ENCODE data around the gene PTPRCAP. TPM values are rescaled to one million over a fixed set of nuclear protein-coding genes. Genes with fewer than 3 reads are reported as not detected.

Gene PTPRCAP
- total and polyA plus RNA-seq, 12 donors: 0.57 to 13.4 (median 3.9) TPM

- peak in 1 of 7 donors; percentile 72 for DNase-seq
- Histone ChIP-seq H3K36me3 (replicated peaks in 1 of 2) (peaks cover 0 to 29% of the 10 kb centered on the region in 2 donors), H3K27ac (peak overlapping the region in 2 of 5 donors; percentile 14 to 46), H3K9me3 (replicated peaks in 1 of 3) (no peaks in the 10 kb centered on the region), H3K4me1 (replicated peaks in 1 of 2) (peaks cover 27 to 49% of the 10 kb centered on the region in 2 donors), H3K4me3 (no peak overlapping the region), H3K27me3 (no peaks in the 10 kb centered on the region)
- peak in 1 of 2 donors; percentile 29 for TF ChIP-seq POLR2A (IDR thresholded peaks at IDR 0.05)
- TF ChIP-seq, protein P1, sequence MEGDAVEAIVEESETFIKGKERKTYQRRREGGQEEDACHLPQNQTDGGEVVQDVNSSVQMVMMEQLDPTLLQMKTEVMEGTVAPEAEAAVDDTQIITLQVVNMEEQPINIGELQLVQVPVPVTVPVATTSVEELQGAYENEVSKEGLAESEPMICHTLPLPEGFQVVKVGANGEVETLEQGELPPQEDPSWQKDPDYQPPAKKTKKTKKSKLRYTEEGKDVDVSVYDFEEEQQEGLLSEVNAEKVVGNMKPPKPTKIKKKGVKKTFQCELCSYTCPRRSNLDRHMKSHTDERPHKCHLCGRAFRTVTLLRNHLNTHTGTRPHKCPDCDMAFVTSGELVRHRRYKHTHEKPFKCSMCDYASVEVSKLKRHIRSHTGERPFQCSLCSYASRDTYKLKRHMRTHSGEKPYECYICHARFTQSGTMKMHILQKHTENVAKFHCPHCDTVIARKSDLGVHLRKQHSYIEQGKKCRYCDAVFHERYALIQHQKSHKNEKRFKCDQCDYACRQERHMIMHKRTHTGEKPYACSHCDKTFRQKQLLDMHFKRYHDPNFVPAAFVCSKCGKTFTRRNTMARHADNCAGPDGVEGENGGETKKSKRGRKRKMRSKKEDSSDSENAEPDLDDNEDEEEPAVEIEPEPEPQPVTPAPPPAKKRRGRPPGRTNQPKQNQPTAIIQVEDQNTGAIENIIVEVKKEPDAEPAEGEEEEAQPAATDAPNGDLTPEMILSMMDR (IDR thresholded peaks at IDR 0.05): no peak
- WGBS, 4 donors: 41 to 54% (median 45%) methylated on average over 6 of the region's 6 CpGs; no CpG with 5 or more reads in 1 of the 4 donors
- intact Hi-C loops (cut with DNase I): loop anchor here in 1 of 2 donors (5.0 kb wide), 1 partner anchor 105 kb away; no protein-coding TSS in a partner anchor
Observed at GRCh38 chr11:67397536-67397935, 39.9 kb downstream of the PTPRCAP start.

DNA sequence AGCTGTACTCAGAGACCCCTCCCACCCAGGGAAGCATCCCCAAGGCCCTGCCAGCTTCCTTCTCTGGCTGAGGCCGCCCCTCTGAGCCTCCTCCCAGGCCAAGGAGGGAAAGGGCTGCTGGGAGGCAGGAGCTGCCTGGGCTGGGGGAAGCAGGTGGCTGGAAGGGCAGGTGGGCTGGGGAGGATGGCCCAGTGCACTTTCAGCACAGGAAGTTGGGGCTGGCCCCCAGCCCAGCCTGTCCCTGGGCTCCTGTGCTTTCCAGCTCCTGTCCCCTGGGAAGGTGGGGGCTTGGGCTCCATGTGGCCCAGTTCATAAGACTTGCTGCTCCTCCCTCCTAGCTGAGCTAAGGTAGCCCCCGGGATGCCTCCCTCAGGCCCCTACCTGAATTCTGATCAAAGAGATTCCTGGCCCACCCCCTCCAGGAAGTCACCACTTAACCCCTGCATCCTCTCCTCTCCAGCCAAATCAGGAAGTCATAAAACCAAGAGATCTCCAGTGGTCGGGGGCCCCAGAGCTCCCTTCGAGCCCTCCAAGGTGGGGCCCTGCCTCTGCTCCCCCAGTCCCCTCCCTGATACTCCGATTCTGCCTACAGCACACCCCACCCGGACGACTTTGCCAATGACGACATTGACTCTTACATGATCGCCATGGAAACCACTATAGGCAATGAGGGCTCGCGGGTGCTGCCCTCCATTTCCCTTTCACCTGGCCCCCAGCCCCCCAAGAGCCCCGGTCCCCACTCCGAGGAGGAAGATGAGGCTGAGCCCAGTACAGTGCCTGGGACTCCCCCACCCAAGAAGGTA, 40.7 kb downstream of the PTPRCAP start:
- H3K9me3 ChIP-seq (replicated peaks in 1 of 3): no peaks in the 10 kb centered on the region
- H3K4me1 ChIP-seq (replicated peaks in 1 of 2): peaks cover 29 to 46% of the 10 kb centered on the region in 2 donors
- 49 to 63% (median 54%) methylated on average over 7 to 13 of the region's 13 CpGs for WGBS, 4 donors
- DNase-seq: no peak
- peak overlapping the region in 1 of 5 donors; percentile 46 for H3K27ac ChIP-seq
- no peak overlapping the region for H3K4me3 ChIP-seq
- intact Hi-C loops (cut with DNase I): loop anchor here in 1 of 2 donors (5.0 kb wide), 1 partner anchor 106 kb away; no protein-coding TSS in a partner anchor
- TF ChIP-seq, protein P1 (IDR thresholded peaks at IDR 0.05): no peak
- no peak for TF ChIP-seq POLR2A (IDR thresholded peaks at IDR 0.05)
- H3K27me3 ChIP-seq: no peaks in the 10 kb centered on the region
- peaks cover 0 to 29% of the 10 kb centered on the region in 2 donors for H3K36me3 ChIP-seq (replicated peaks in 1 of 2)

- 86 to 91% (median 91%) methylated on average over 7 of the region's 7 CpGs for WGBS, 4 donors
- Histone ChIP-seq H3K4me1 (replicated peaks in 1 of 2) (peaks cover 32 to 48% of the 10 kb centered on the region in 2 donors), H3K4me3 (no peak overlapping the region), H3K27ac (no peak overlapping the region), H3K36me3 (replicated peaks in 1 of 2) (peaks cover 0 to 29% of the 10 kb centered on the region in 2 donors), H3K9me3 (replicated peaks in 1 of 3) (no peaks in the 10 kb centered on the region), H3K27me3 (no peaks in the 10 kb centered on the region)
- intact Hi-C loops (cut with DNase I): loop anchor here in 1 of 2 donors (5.0 kb wide), 1 partner anchor 106 kb away; no protein-coding TSS in a partner anchor
- no peak for DNase-seq
- TF ChIP-seq, protein P1 (IDR thresholded peaks at IDR 0.05): no peak
- no peak for TF ChIP-seq POLR2A (IDR thresholded peaks at IDR 0.05)
Observed at GRCh38 chr11:67396259-67396581, 41.3 kb downstream of the PTPRCAP start.

- no peak for DNase-seq
- no peaks in the 10 kb centered on the region for H3K9me3 ChIP-seq (replicated peaks in 1 of 3)
- peaks cover 32 to 49% of the 10 kb centered on the region in 2 donors for H3K4me1 ChIP-seq (replicated peaks in 1 of 2)
- no peak overlapping the region for H3K27ac ChIP-seq
- H3K27me3 ChIP-seq: no peaks in the 10 kb centered on the region
- 86 to 94% (median 88%) methylated on average over 9 to 19 of the region's 19 CpGs for WGBS, 4 donors
- no peak overlapping the region for H3K4me3 ChIP-seq
- H3K36me3 ChIP-seq (replicated peaks in 1 of 2): peaks cover 0 to 29% of the 10 kb centered on the region in 2 donors
- intact Hi-C loops (cut with DNase I): loop anchor here in 1 of 2 donors (5.0 kb wide), 1 partner anchor 107 kb away; no protein-coding TSS in a partner anchor
- no peak for TF ChIP-seq POLR2A (IDR thresholded peaks at IDR 0.05)
- TF ChIP-seq, protein P1 (IDR thresholded peaks at IDR 0.05): no peak
Observed at GRCh38 chr11:67395555-67396258, 41.8 kb downstream of the PTPRCAP start.
